Pancreas (tissue), 10 donors: ENCODE measurements around the gene RAF1. TPM values are rescaled to one million over a fixed set of nuclear protein-coding genes. Genes with fewer than 3 reads are reported as not detected.

Experiments used
- ATAC-seq, 4 donors: fragments of 200-7000 bp; cut with Tn5 transposase; one replicate each; pipeline versions ENCODE4 v1.8.0 to v1.9.1; 2020; ENCODE audit warnings: mild to moderate bottlenecking in 4 of 4, moderate library complexity in 4 of 4
- DNase-seq, 6 donors: peaks; one replicate each; pipeline ENCODE4 v3.0.0-alpha.2; 2020
- FAIRE-seq: peaks from 2 replicates; lab custom pipeline; 2012; peaks lifted over from hg19 to GRCh38; lab: Jason Lieb, UNC
- H3K27ac ChIP-seq, 4 donors: fragments of 200-600 bp; sonication (generic); 1 replicate in 3 of 4; 2 replicates in 1 of 4; pipeline versions ENCODE4 v1.5.0 to v1.8.0; 2020
- H3K27me3 ChIP-seq, 4 donors: fragments of 200-600 bp; one replicate each; pipeline ENCODE4 v1.8.0; 2021
- H3K36me3 ChIP-seq, 3 donors: fragments of 200-600 bp; sonication (generic) in 1 of 3; one replicate each; pipeline versions ENCODE4 v1.5.0 to v1.8.0; 2020 to 2021
- H3K4me1 ChIP-seq, 3 donors: fragments of 200-600 bp; one replicate each; pipeline ENCODE4 v1.8.0; 2021
- H3K4me3 ChIP-seq, 4 donors: fragments of 200-600 bp; sonication (generic) in 2 of 4; one replicate each; pipeline versions ENCODE4 v1.5.0 to v1.8.0; 2020 to 2021
- H3K9me3 ChIP-seq, 4 donors: fragments of 200-600 bp; one replicate each; pipeline ENCODE4 v1.8.0; 2021
- WGBS, 2 donors: extraction: QIAGEN DNeasy Blood & Tissue Kit; methylation state at CpG; one replicate each; pipeline ENCODE4 v1.1.7; 2013; 5-methylcytosine and 5-hydroxymethylcytosine counted together
- intact Hi-C, 3 donors: fragments of 100-400 bp; cut with DNase I; formaldehyde crosslinking; loops; one replicate each; pipeline versions ENCODE4 v1.11.1 to v1.14.2; 2022
- polyA plus RNA-seq, 2 donors: library from polyadenylated mRNA; stranded (reverse); fragments of 200-250 nt; gene quantifications; one replicate each; pipeline ENCODE4 v1.2.3, GENCODE V29; 2013
- total RNA-seq, 6 donors: library from RNA; stranded (reverse); fragmentation: NEBNext Ultra II Directional in 4 of 6; extraction: Animal tissue kit (Norgen Biotek cat#: 25700) in 4 of 6; gene quantifications; one replicate each; pipeline versions ENCODE4 v1.2.1 to v1.2.4, GENCODE V29; 2021 to 2023
- TF ChIP-seq, protein P1 (sequence below), 4 donors: fragments of 200-600 bp; sonication (generic) in 3 of 4; IDR thresholded peaks; one replicate each; pipeline versions ENCODE4 v1.5.0 to v1.8.0; 2021; ENCODE audit warnings: antibody characterized with exemption in 4 of 4
- donor health status: healthy with polysubstance abuse.
- donor health status: DM: no; HTN: no; CAD: no; lungs with moderate emphysema.
- donor health status: DM: no; HTN: no; CAD: no.
- donor health status: control.
- donor health status: control.
- donor health status: Bipolar disorder and iron deficiency.
- donor health status: DM: yes; HTN: yes; CAD: no.
- donor health status: DM: no; HTN: no; CAD: no.
- donor health status: DM: no; HTN: no; CAD: no.
- donor health status: DM: yes; HTN: yes; CAD: no.

The RAF1 gene
- total and polyA plus RNA-seq, 8 donors: 29.1 to 46.9 (median 38.1) TPM

DNA sequence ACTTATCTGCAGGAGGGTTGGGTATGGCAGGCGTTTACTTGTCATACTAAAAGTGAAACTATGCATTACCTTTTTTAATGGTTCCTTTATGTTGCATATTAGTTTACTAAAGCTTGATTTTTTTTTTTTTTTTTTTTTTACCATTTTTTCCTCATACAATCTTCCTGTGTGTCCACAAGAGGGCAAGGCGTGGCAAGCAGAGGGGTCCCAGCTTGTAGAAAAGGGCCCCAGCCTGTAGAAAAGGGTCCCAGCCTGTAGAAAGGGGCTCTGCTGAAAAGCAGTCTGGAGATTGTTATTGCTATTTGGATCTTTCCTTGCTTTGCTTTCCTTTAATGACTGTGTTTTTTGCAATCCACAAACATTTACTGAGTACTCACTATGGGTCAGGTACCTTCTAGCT lies 85.2 kb downstream of the RAF1 start:
- no peak for FAIRE-seq
- Histone ChIP-seq H3K36me3 (peaks cover 0 to 55% (median 26%) of the 10 kb centered on the region in 3 donors), H3K27ac (no peak overlapping the region), H3K4me1 (peaks cover 0 to 11% (median 6%) of the 10 kb centered on the region in 3 donors), H3K4me3 (no peak overlapping the region), H3K9me3 (no peaks in the 10 kb centered on the region), H3K27me3 (no peaks in the 10 kb centered on the region)
- WGBS, 2 donors: 82 to 87% methylated on average over 2 of the region's 2 CpGs
- no peak for DNase-seq
- intact Hi-C loops: no loop called here
- TF ChIP-seq, protein P1, sequence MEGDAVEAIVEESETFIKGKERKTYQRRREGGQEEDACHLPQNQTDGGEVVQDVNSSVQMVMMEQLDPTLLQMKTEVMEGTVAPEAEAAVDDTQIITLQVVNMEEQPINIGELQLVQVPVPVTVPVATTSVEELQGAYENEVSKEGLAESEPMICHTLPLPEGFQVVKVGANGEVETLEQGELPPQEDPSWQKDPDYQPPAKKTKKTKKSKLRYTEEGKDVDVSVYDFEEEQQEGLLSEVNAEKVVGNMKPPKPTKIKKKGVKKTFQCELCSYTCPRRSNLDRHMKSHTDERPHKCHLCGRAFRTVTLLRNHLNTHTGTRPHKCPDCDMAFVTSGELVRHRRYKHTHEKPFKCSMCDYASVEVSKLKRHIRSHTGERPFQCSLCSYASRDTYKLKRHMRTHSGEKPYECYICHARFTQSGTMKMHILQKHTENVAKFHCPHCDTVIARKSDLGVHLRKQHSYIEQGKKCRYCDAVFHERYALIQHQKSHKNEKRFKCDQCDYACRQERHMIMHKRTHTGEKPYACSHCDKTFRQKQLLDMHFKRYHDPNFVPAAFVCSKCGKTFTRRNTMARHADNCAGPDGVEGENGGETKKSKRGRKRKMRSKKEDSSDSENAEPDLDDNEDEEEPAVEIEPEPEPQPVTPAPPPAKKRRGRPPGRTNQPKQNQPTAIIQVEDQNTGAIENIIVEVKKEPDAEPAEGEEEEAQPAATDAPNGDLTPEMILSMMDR (IDR thresholded peaks at IDR 0.05): no peak
- no peak for ATAC-seq

DNA sequence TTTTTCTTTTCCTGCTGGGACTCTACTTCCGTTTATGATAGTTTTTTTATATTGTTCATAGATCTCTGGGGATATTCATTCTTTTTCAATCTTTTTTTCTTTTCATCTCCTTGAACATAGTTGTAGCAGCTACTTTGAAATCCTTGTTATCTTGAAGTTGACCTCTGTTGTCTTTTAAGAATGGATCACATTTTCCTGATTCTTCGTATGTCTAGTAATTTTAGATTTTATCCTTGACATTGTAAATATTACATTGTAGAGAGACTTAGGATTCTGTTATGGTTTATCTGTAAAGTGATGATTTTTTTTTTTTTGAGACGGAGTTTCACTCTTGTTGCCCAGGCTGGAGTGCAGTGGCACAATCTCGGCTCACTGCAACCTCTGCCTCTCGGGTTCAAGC lies 86.5 kb downstream of the RAF1 start:
- TF ChIP-seq, protein P1 (IDR thresholded peaks at IDR 0.05): no peak
- intact Hi-C loops: no loop called here
- H3K4me1 ChIP-seq: peaks cover 0 to 11% (median 6%) of the 10 kb centered on the region in 3 donors
- no peak for FAIRE-seq
- no peak overlapping the region for H3K27ac ChIP-seq
- DNase-seq: no peak
- H3K4me3 ChIP-seq: no peak overlapping the region
- H3K36me3 ChIP-seq: peaks cover 0 to 54% (median 26%) of the 10 kb centered on the region in 3 donors
- WGBS, 2 donors: 91 to 96% methylated on average over 5 of the region's 5 CpGs
- H3K9me3 ChIP-seq: no peaks in the 10 kb centered on the region
- no peaks in the 10 kb centered on the region for H3K27me3 ChIP-seq
- no peak for ATAC-seq

DNA sequence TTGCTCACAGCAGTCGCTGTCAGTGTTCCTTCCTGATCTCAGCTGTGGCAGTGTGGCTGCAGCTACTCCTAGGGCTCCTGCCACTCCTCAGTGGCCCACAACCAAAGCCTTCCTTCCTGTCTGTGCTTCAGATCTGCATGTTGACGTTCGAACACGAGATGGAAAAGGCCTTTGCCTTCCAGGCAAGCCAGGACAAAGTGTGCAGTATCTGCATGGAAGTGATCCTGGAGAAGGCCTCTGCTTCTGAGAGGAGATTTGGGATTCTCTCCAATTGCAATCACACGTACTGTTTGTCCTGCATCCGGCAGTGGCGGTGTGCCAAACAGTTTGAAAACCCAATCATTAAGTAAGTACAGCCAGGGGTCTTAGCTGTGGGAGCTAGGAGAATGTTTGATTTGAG lies 89.3 kb downstream of the RAF1 start:
- ATAC-seq (no peak), FAIRE-seq (no peak), DNase-seq (no peak)
- Histone ChIP-seq H3K4me1 (peaks cover 0 to 6% (median 4%) of the 10 kb centered on the region in 3 donors), H3K36me3 (peaks cover 0 to 73% (median 32%) of the 10 kb centered on the region in 3 donors), H3K9me3 (no peaks in the 10 kb centered on the region), H3K4me3 (no peak overlapping the region), H3K27me3 (no peaks in the 10 kb centered on the region), H3K27ac (no peak overlapping the region)
- intact Hi-C loops: no loop called here
- 56 to 65% methylated on average over 7 of the region's 7 CpGs for WGBS, 2 donors
- TF ChIP-seq, protein P1 (IDR thresholded peaks at IDR 0.05): no peak

DNA sequence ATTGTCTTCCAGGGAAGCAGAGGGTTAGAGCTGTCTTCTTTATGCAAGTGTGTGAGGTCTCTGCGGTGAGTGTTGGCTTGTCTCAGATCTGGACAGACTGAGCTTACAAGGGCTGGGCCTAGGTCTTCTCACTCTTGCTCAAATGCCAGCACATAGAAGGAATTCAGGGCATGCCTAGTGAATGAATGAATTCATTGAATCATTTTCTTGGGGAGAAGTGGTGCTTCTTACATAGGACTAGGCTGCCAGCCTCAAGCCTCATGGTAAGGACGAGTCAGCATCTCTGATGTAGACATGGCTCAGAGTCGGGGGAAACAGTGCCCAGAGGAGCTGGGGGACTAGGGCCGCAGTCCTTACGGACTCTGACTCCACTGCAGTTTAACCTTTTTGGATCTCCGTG lies 89.8 kb downstream of the RAF1 start:
- ATAC-seq (no peak), FAIRE-seq (no peak), DNase-seq (no peak)
- Histone ChIP-seq H3K4me1 (peaks cover 0 to 2% (median 0%) of the 10 kb centered on the region in 3 donors), H3K9me3 (no peaks in the 10 kb centered on the region), H3K4me3 (no peak overlapping the region), H3K27me3 (no peaks in the 10 kb centered on the region), H3K27ac (no peak overlapping the region), H3K36me3 (peaks cover 0 to 75% (median 32%) of the 10 kb centered on the region in 3 donors)
- intact Hi-C loops: no loop called here
- 90 to 96% methylated on average over 6 of the region's 6 CpGs for WGBS, 2 donors
- TF ChIP-seq, protein P1 (IDR thresholded peaks at IDR 0.05): no peak

DNA sequence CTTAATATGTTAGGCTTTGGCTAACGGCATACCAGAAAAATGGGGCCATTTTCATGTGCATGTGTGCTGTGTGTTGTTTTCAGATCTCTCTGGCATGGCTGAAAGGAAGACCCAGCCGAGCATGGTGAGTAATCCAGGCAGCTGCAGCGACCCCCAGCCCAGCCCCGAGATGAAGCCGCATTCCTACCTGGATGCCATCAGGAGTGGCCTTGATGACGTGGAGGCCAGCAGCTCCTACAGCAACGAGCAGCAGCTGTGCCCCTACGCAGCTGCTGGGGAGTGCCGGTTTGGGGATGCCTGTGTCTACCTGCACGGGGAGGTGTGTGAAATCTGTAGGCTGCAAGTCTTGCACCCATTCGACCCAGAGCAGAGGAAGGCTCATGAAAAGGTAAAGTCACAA lies 91.9 kb downstream of the RAF1 start:
- Histone ChIP-seq H3K36me3 (peaks cover 0 to 70% (median 32%) of the 10 kb centered on the region in 3 donors), H3K27ac (no peak overlapping the region), H3K27me3 (no peaks in the 10 kb centered on the region), H3K4me3 (no peak overlapping the region), H3K4me1 (no peaks in the 10 kb centered on the region), H3K9me3 (no peaks in the 10 kb centered on the region)
- WGBS, 2 donors: 89 to 94% methylated on average over 11 of the region's 11 CpGs
- ATAC-seq (no peak), FAIRE-seq (no peak), DNase-seq (no peak)
- intact Hi-C loops: no loop called here
- TF ChIP-seq, protein P1 (IDR thresholded peaks at IDR 0.05): no peak
